Astrocyte of the spinal cord (primary cell): Measurements from ENCODE around the gene PARD3B.

ENCODE experiments used
- DNase-seq: peaks from one replicate; pipeline ENCODE4 v3.0.0; 2011; ENCODE audit warnings: low read depth, low spot score
- H3K4me3 ChIP-seq: 2 replicates; pipeline ENCODE4 v1.5.1; 2011; ENCODE audit warnings: low read depth, mild to moderate bottlenecking, low read length, moderate library complexity
- CTCF ChIP-seq: IDR thresholded peaks from 2 replicates; pipeline ENCODE4 v1.5.1; 2012; ENCODE audit warnings: low read depth, mild to moderate bottlenecking, low read length, inconsistent platforms
- in situ Hi-C: cut with HindIII; loops from 2 replicates; pipeline ENCODE4 v1.10.0; 2017; ENCODE audit warnings: low sequenced_read_pairs

Gene PARD3B

GRCh38 chr2:205563646-205564045, 1018.4 kb downstream of the PARD3B start:
- TF ChIP-seq CTCF: peak; percentile 44
- in situ Hi-C loops: no loop called here
- no peak for DNase-seq
- no peak overlapping the region for H3K4me3 ChIP-seq

GRCh38 chr2:205564346-205565141, 1019.3 kb downstream of the PARD3B start:
- no peak for DNase-seq
- in situ Hi-C loops: no loop called here
- no peak for TF ChIP-seq CTCF
- H3K4me3 ChIP-seq: no peak overlapping the region

GRCh38 chr2:205565142-205565522, 1019.9 kb downstream of the PARD3B start:
- H3K4me3 ChIP-seq: no peak overlapping the region
- TF ChIP-seq CTCF: no peak
- in situ Hi-C loops: no loop called here
- no peak for DNase-seq

GRCh38 chr2:205566606-205567168, 1021.4 kb downstream of the PARD3B start:
- no peak overlapping the region for H3K4me3 ChIP-seq
- in situ Hi-C loops: no loop called here
- no peak for TF ChIP-seq CTCF
- DNase-seq: no peak

- no peak overlapping the region for H3K4me3 ChIP-seq
- DNase-seq: no peak
- TF ChIP-seq CTCF: no peak
- in situ Hi-C loops: no loop called here
Observed at GRCh38 chr2:205568620-205569019, 1023.3 kb downstream of the PARD3B start.

GRCh38 chr2:205570648-205571047, 1025.4 kb downstream of the PARD3B start:
- TF ChIP-seq CTCF: no peak
- no peak for DNase-seq
- in situ Hi-C loops: no loop called here
- H3K4me3 ChIP-seq: no peak overlapping the region
